ENCODE measurements around the gene COMMD7.

COMMD7 gene

DNA sequence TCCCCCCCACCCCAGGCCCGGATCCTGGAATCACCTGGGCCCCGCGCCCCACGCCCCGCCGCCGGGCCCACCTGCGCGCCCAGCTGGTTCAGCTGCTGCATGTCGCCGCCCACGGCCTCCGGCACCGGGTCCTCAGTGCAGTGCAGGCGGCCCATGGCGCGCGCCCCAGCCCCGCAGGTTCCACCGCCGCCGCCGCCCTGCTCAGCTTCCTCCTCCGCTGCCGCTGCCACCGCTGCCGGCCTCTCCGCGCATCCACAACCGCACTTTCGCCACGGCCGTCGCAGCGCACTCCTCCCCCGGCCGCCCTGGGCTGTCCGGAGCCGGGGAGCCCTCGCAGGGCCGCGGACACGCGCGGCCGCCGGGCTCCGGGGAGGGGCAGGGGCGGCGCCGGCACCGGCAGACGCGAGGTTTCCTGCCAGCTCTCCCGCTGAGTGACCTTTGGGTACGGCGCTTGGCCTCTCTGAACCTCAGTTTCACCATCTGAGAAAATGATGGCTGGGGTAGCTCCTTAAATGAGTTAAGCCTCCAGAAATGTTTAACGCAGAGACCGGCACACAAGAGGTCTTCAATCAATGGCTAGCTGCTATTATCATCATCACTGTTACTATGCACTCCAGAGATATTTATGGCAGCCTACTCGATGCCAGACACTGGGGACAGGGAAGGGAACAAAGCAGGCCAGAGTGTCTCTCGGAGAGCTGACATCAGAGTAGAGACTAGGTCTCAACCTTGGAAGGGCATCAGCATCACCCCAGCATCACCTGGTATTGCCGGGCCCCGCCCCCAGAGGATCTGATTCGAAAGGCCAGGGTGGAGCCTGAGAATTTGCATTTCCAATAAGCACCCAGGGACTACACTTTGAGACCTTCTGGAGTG is at the start of gene COMMD7:
COMMD7 (minus strand) TSS at position 231 of the 876 bp plus-strand sequence; CDS start at position 155, 76 bp downstream.
- TF ChIP-seq CTCF (conservative IDR thresholded peaks at IDR 0.05; ENCODE audit: control insufficient read depth, insufficient read depth, low read depth, low read length), result no peak
- peak; percentile 38 for DNase-seq (ENCODE audit: low read depth)
- peak within 1 kb of the TSS; percentile 63 for H3K4me3 ChIP-seq (ENCODE audit: control insufficient read depth, low read depth, low read length)

GRCh38 chr20:32792731-32793458 is 49.6 kb upstream of the COMMD7 start:
- no peak for DNase-seq (ENCODE audit: low read depth)
- no peak overlapping the region for H3K4me3 ChIP-seq (ENCODE audit: control insufficient read depth, low read depth, low read length)
- no peak for TF ChIP-seq CTCF (conservative IDR thresholded peaks at IDR 0.05; ENCODE audit: control insufficient read depth, insufficient read depth, low read depth, low read length)

- no peak for DNase-seq (ENCODE audit: low read depth)
- TF ChIP-seq CTCF (conservative IDR thresholded peaks at IDR 0.05; ENCODE audit: control insufficient read depth, insufficient read depth, low read depth, low read length), result no peak
- no peak overlapping the region for H3K4me3 ChIP-seq (ENCODE audit: control insufficient read depth, low read depth, low read length)
Measured at GRCh38 chr20:32792316-32792715, 49.0 kb upstream of the COMMD7 start.

GRCh38 chr20:32790751-32791057 is 47.4 kb upstream of the COMMD7 start:
- H3K4me3 ChIP-seq (ENCODE audit: control insufficient read depth, low read depth, low read length), result no peak overlapping the region
- TF ChIP-seq CTCF (conservative IDR thresholded peaks at IDR 0.05; ENCODE audit: control insufficient read depth, insufficient read depth, low read depth, low read length), result no peak
- DNase-seq (ENCODE audit: low read depth), result no peak

- peak; percentile 99 for TF ChIP-seq CTCF (conservative IDR thresholded peaks at IDR 0.05; ENCODE audit: control insufficient read depth, insufficient read depth, low read depth, low read length)
- H3K4me3 ChIP-seq (ENCODE audit: control insufficient read depth, low read depth, low read length), result no peak overlapping the region
- peak; percentile 63 for DNase-seq (ENCODE audit: low read depth)
Measured at GRCh38 chr20:32789896-32790750, 46.9 kb upstream of the COMMD7 start.

- no peak for DNase-seq (ENCODE audit: low read depth)
- no peak for TF ChIP-seq CTCF (conservative IDR thresholded peaks at IDR 0.05; ENCODE audit: control insufficient read depth, insufficient read depth, low read depth, low read length)
- H3K4me3 ChIP-seq (ENCODE audit: control insufficient read depth, low read depth, low read length), result no peak overlapping the region
Measured at GRCh38 chr20:32787168-32787567, 43.9 kb upstream of the COMMD7 start.
